Fibroblast of the aortic adventitia (primary cell): ENCODE results near the gene ATF7IP2. TPM values are rescaled to one million over a fixed set of nuclear protein-coding genes. Genes with fewer than 3 reads are reported as not detected.
"Not testable (repeated sequence)": the region's sequence is repeated elsewhere in the genome, so short reads cannot be mapped to it uniquely, and the experiment has no call there.

Experiments
- DNase-seq: peaks from one replicate; pipeline ENCODE4 v3.0.0-alpha.2; 2010; ENCODE audit warnings: low read depth
- H3K4me3 ChIP-seq: 2 replicates; pipeline ENCODE4 v1.5.1; 2011; ENCODE audit warnings: low read depth, mild to moderate bottlenecking, control low read depth, low read length, moderate library complexity
- CTCF ChIP-seq: IDR thresholded peaks from 2 replicates; pipeline ENCODE4 v1.5.1; 2011; ENCODE audit warnings: mild to moderate bottlenecking, low read length, control low read depth, inconsistent platforms; ENCODE audit not compliant: insufficient read depth
- total RNA-seq: library from RNA; depleted of rRNA; stranded (reverse); fragments of >200 nt; gene quantifications from 2 replicates; pipeline ENCODE4 v1.2.3, GENCODE V29; 2012; ENCODE audit warnings: low replicate concordance

Gene ATF7IP2
- total RNA-seq, 1 donor = 1.1 TPM

- TF ChIP-seq CTCF = no peak
- DNase-seq = no peak
- no peak overlapping the region for H3K4me3 ChIP-seq
Observed at GRCh38 chr16:10349851-10350250, 36.0 kb upstream of the ATF7IP2 start.

GRCh38 chr16:10352262-10352661, 33.6 kb upstream of the ATF7IP2 start:
- H3K4me3 ChIP-seq = no peak overlapping the region
- DNase-seq = no peak
- no peak for TF ChIP-seq CTCF

GRCh38 chr16:10355589-10355988, 30.3 kb upstream of the ATF7IP2 start:
- no peak overlapping the region for H3K4me3 ChIP-seq
- no peak for DNase-seq
- TF ChIP-seq CTCF = no peak

DNA sequence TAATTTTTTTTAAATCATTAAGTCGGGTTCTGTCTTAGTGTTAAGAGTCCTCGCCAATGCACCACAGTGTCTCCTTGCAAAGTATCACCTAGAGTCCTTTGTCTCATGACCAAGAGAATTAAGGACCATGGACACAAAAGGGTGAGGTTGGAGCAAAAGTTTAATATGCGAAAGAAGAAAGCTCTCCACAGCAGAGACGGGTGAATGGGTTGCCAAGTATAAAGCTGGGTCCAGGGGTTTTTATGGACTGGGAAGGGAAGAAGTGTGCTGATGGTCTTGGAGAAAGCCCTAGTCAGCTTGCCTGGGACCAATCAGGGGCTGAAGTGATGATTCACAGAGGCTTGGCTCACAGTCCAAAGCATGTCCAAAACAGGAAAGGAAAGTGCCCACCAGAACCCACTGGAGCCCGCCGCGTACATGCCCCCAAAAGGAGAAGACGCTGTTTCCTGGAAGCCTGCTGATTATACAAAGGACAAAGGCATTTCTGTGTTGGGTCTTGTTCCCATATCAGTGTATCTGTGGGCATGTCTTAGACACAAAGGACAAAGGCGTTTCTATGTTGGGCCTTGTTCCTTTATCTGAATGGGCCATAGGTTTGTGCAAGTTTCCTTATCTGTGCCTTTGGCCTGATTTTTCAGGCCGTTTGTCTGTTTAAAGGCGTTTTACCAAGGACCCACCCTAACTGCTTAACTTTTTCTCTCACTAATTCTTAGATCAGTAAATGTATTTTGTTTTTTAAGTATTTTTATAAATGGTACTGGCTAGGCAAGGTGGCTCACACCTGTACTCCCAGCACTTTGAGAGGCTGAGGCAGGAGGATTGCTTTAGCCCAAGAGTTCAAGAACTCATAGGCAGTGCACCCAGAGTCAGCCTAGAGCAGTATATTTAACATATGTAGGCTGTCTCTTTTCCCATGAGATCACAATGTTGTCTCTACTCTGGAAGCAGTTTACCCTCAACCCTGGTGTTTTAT, 28.7 kb upstream of the ATF7IP2 start:
- no peak for TF ChIP-seq CTCF
- no peak for DNase-seq
- no peak overlapping the region for H3K4me3 ChIP-seq

GRCh38 chr16:10361747-10362076, 24.1 kb upstream of the ATF7IP2 start:
- DNase-seq, H3K4me3 ChIP-seq: not testable (repeated sequence)

DNA sequence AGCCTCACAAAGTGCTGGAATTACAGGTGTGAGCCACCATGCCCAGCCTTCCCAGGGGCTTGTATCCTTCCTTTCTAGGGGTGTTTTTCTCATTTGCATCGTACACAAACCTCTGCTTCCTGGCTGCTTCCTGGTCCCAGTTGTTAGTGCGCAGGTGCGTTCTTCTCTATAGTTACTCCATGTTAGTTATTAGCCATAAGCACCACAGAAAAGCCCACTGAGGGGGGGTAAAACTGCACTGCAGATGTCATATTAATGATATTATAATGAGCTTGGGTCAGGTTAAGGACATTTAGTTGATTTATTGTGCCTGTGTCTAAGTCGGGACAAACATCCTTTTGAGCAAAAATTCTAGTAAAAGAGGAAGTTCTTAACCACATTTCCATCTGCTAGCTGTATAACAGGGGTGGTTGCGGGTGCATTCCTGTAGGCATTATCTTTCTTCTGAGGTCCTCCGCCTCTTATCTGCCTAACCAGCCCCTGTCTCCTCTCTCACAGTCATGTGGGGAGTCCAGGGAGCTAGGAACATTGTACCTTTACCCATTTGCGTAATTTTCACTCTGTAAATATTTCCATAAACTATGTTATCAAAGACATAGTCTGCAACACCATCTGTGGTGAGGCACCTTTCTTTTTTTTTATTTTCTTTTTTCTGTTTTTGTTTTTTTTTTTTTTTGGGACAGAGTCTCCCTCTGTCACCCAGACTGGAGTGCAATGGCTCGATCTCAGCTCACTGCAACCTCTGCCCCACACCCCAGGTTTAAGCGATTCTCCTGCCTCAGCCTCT, 23.6 kb upstream of the ATF7IP2 start:
- H3K4me3 ChIP-seq = no peak overlapping the region
- no peak for TF ChIP-seq CTCF
- DNase-seq = no peak

GRCh38 chr16:10362864-10363197, 23.0 kb upstream of the ATF7IP2 start:
- not testable (repeated sequence) for DNase-seq, H3K4me3 ChIP-seq

DNA sequence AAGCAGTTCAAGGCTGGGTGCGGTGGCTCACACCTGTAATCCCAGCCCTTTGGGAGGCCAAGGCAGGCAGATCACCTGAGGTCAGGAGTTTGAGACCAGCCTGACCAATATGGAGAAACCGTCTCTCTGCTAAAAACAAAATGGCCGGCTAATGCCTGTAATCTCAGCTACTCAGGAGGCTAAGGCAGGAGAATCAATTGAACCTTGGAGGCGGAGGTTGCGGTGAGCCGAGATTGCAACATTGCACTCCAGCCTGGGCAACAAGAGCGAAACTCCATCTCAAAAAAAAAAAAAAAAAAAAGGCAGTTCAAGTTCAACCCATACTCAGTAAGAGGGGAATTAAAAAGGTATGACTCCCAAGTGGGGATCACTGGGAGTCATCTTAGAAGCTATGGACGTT, 19.2 kb upstream of the ATF7IP2 start:
- H3K4me3 ChIP-seq, DNase-seq: not testable (repeated sequence)
